Progenitor cell of endocrine pancreas (in vitro differentiated cells): ENCODE measurements around the gene PRELP. TPM values are rescaled to one million over a fixed set of nuclear protein-coding genes. Genes with fewer than 3 reads are reported as not detected.

Experiments used
- DNase-seq: peaks from one replicate; pipeline ENCODE4 v3.0.0; 2021; ENCODE audit warnings: low spot score; ENCODE audit not compliant: unreplicated experiment
- H3K27ac Mint-ChIP-seq: 2 replicates; pipeline ENCODE4 v1.8.0; 2021; ENCODE audit warnings: mild to moderate bottlenecking, moderate library complexity, mixed read lengths
- H3K27me3 Mint-ChIP-seq: 2 replicates; pipeline ENCODE4 v1.8.0; 2021; ENCODE audit warnings: mixed read lengths
- H3K36me3 Mint-ChIP-seq: 2 replicates; pipeline ENCODE4 v1.8.0; 2022; ENCODE audit warnings: mixed read lengths; ENCODE audit not compliant: insufficient read depth
- H3K4me1 Mint-ChIP-seq: 2 replicates; pipeline ENCODE4 v1.8.0; 2021; ENCODE audit warnings: low read depth, mixed read lengths
- H3K4me3 Mint-ChIP-seq: 2 replicates; pipeline ENCODE4 v1.8.0; 2021; ENCODE audit warnings: low read depth, mild to moderate bottlenecking, moderate library complexity, mixed read lengths
- H3K9me3 Mint-ChIP-seq: 2 replicates; pipeline ENCODE4 v1.8.0; 2021; ENCODE audit warnings: low read depth, mixed read lengths
- CTCF ChIP-seq: fragments of 200-600 bp; sonication (generic); IDR thresholded peaks from one replicate; pipeline ENCODE4 v1.5.0; 2021; ENCODE audit warnings: antibody characterized with exemption, mild to moderate bottlenecking; ENCODE audit not compliant: unreplicated experiment
- total RNA-seq: library from RNA; stranded (reverse); gene quantifications from 2 replicates; pipeline ENCODE4 v1.2.1, GENCODE V29; 2021

PRELP gene
- total RNA-seq, 1 donor from 2014 or later: 0.14 TPM

DNA sequence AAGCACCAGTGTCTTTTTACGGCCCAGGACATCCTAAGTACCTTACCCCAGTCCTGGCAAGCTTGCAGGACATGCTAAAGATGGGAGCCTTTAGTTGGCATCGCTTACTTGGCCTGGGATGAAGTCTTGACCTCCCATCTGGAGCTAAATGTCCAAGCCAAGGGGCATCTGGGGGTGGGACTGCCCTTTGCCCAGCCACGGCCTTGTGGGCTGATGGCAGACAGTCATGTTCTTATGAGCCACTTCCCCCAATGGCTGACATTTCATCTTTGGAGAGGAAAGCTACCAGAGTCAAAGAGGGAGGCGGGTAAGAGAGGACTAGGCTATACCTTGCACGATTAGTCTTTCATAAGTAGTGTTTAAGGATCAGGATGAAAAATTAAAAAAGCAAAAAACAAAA is 50.5 kb downstream of the PRELP start:
- Mint-ChIP-seq H3K4me3 (no peak overlapping the region), H3K27me3 (peaks cover 21% of the 10 kb centered on the region), H3K36me3 (no peaks in the 10 kb centered on the region), H3K27ac (no peak overlapping the region), H3K4me1 (peaks cover 2% of the 10 kb centered on the region), H3K9me3 (no peaks in the 10 kb centered on the region)
- no peak for TF ChIP-seq CTCF
- DNase-seq: no peak

- Mint-ChIP-seq H3K27ac (no peak overlapping the region), H3K4me1 (peaks cover under 1% of the 10 kb centered on the region), H3K4me3 (no peak overlapping the region), H3K9me3 (no peaks in the 10 kb centered on the region), H3K36me3 (no peaks in the 10 kb centered on the region), H3K27me3 (peaks cover 19% of the 10 kb centered on the region)
- TF ChIP-seq CTCF: no peak
- no peak for DNase-seq
Observed at GRCh38 chr1:203526572-203526971, 51.0 kb downstream of the PRELP start.

- H3K27me3 Mint-ChIP-seq: peaks cover 20% of the 10 kb centered on the region
- no peaks in the 10 kb centered on the region for H3K36me3 Mint-ChIP-seq
- TF ChIP-seq CTCF: no peak
- no peak for DNase-seq
- no peak overlapping the region for H3K4me3 Mint-ChIP-seq
- no peaks in the 10 kb centered on the region for H3K4me1 Mint-ChIP-seq
- H3K27ac Mint-ChIP-seq: no peak overlapping the region
- H3K9me3 Mint-ChIP-seq: no peaks in the 10 kb centered on the region
Observed at GRCh38 chr1:203527013-203527412, 51.4 kb downstream of the PRELP start.

DNA sequence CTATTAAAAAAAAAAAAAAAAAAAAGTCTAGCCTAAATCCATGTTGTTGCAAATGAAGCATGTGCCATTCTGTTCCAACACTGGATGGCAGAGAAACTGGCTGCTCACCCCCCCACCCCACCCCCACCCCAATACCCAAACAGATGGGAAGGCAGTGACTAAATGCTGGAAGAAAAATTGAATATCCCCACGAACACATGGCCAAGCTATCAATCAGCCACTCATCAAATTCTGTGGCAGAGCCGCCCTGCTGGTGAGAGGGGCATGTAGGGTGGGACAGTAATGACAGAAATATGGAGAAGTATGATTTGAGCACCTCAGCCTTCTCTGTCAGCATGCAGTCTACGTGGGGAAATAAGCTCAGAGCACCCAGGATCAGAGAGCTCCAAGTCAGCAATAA is 52.5 kb downstream of the PRELP start:
- H3K27ac Mint-ChIP-seq: no peak overlapping the region
- no peak for TF ChIP-seq CTCF
- DNase-seq: no peak
- H3K9me3 Mint-ChIP-seq: no peaks in the 10 kb centered on the region
- H3K4me1 Mint-ChIP-seq: no peaks in the 10 kb centered on the region
- peaks cover 18% of the 10 kb centered on the region for H3K27me3 Mint-ChIP-seq
- H3K36me3 Mint-ChIP-seq: no peaks in the 10 kb centered on the region
- no peak overlapping the region for H3K4me3 Mint-ChIP-seq

DNA sequence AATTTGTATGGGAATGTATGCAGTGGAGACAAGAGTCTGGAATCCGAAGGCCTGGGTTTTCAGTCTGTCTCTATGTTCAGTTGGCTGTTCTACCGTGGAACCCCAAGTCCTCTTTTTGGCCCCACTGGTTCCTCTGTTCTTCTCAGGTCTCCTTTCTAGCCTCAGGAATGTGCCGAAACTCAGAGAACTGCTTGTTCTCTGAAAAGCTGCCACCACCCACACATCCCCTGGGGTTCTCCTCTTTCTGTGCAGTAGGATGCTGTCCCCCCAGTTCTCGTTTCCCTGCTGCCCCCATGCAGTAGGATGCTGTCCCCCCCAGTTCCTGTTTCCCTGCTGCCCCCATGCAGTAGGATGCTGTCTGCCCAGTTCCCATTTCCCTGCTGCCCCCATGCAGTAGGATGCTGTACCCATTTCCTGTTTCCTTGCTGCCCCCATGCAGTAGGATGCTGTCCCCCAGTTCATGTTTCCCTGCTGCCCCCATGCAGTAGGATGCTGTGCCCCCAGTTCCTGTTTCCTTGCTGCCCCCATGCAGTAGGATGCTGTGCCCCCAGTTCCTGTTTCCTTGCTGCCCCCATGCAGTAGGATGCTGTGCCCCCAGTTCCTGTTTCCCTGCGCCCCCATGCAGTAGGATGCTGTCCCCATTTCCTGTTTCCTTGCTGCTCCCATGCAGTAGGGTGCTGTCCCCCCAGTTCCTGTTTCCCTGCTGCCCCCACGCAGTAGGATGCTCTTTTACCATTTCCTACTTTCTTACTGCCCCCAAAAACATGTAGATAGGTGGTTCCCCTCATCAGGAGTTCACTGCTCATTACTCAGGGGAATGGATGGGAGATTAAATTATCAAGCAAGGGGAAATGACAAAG is 53.6 kb downstream of the PRELP start:
- Mint-ChIP-seq H3K27me3 (peaks cover 20% of the 10 kb centered on the region), H3K9me3 (no peaks in the 10 kb centered on the region), H3K4me1 (no peaks in the 10 kb centered on the region), H3K4me3 (no peak overlapping the region), H3K36me3 (no peaks in the 10 kb centered on the region), H3K27ac (no peak overlapping the region)
- DNase-seq: no peak
- no peak for TF ChIP-seq CTCF
